Measurements from ENCODE around the gene LMAN2.

GRCh38 chr5:177366528-177367322 lies 15.3 kb upstream of the LMAN2 start:
- no peak for TF ChIP-seq EZH2 (IDR thresholded peaks at IDR 0.05; ENCODE audit: borderline replicate concordance, low read length)
- TF ChIP-seq, protein P1, sequence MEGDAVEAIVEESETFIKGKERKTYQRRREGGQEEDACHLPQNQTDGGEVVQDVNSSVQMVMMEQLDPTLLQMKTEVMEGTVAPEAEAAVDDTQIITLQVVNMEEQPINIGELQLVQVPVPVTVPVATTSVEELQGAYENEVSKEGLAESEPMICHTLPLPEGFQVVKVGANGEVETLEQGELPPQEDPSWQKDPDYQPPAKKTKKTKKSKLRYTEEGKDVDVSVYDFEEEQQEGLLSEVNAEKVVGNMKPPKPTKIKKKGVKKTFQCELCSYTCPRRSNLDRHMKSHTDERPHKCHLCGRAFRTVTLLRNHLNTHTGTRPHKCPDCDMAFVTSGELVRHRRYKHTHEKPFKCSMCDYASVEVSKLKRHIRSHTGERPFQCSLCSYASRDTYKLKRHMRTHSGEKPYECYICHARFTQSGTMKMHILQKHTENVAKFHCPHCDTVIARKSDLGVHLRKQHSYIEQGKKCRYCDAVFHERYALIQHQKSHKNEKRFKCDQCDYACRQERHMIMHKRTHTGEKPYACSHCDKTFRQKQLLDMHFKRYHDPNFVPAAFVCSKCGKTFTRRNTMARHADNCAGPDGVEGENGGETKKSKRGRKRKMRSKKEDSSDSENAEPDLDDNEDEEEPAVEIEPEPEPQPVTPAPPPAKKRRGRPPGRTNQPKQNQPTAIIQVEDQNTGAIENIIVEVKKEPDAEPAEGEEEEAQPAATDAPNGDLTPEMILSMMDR (IDR thresholded peaks at IDR 0.05; ENCODE audit: low read length): no peak
